Activated CD8-positive, alpha-beta memory T cell treated with anti-CD3 and anti-CD28 coated beads for 36 hours (primary cell): Measurements from ENCODE around the gene ADK. TPM values are rescaled to one million over a fixed set of nuclear protein-coding genes. Genes with fewer than 3 reads are reported as not detected.
"Not testable (repeated sequence)": the region's sequence is repeated elsewhere in the genome, so short reads cannot be mapped to it uniquely, and the experiment has no call there.

Experiments
- CTCF ChIA-PET: fragments of 350-600 bp; sonication (Branson Sonifier 250); formaldehyde crosslinking; loops from one replicate; lab custom pipeline; 2021; ENCODE audit warnings: antibody characterized with exemption; lab: Charles Lee
- POLR2A ChIA-PET: fragments of 350-600 bp; sonication (Branson Sonifier 250); formaldehyde crosslinking; loops from one replicate; lab custom pipeline; 2021; ENCODE audit warnings: antibody characterized with exemption; lab: Charles Lee
- total RNA-seq, 2 experiments: library from RNA; stranded (reverse); gene quantifications; one replicate each; pipeline ENCODE4 v1.2.3, GENCODE V29; 2021

ADK gene
- total RNA-seq, 2 experiments from 2014 or later, result 62.6 to 64.5 TPM

DNA sequence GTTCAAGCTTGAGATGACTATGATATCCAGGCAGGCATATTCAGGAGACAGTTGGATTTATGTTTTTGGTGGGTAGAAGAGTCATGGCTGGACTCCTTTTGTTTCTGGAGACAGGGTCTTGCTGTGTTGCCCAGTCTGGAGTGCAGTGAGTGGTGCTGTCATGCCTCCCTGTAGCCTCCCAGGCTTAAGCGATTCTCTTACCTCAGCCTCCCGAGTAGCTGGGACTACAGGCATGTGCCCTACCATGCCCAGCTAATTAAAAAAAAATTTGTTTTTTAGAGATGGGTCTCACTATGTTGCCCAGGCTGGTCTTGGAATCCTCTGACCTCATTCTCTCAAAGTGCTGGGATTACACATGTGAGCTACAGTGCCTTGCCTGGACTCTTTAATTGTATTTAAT lies 62.0 kb downstream of the ADK start:
- ChIA-PET CTCF (interaction anchor here (1.2 to 1.6 kb wide), 4 partner anchors 10 to 35 kb away, joined by 4 to 6 read pairs (median 6); no protein-coding TSS in a partner anchor), POLR2A (interaction anchor here (0.5 to 0.6 kb wide), 2 partner anchors 444 to 1118 kb away, joined by 4 read pairs; no protein-coding TSS in a partner anchor)

GRCh38 chr10:74213571-74214162 lies 62.6 kb downstream of the ADK start:
- CTCF ChIA-PET, result interaction anchor here (1.0 to 1.6 kb wide), 5 partner anchors 10 to 36 kb away, joined by 3 to 6 read pairs (median 5); no protein-coding TSS in a partner anchor
- POLR2A ChIA-PET, result interaction anchor here (0.5 kb wide), 1 partner anchor 443 kb away, joined by 4 read pairs; no protein-coding TSS in a partner anchor

- CTCF ChIA-PET, POLR2A ChIA-PET: not testable (repeated sequence)
Measured at GRCh38 chr10:74217110-74217509, 66.1 kb downstream of the ADK start.

DNA sequence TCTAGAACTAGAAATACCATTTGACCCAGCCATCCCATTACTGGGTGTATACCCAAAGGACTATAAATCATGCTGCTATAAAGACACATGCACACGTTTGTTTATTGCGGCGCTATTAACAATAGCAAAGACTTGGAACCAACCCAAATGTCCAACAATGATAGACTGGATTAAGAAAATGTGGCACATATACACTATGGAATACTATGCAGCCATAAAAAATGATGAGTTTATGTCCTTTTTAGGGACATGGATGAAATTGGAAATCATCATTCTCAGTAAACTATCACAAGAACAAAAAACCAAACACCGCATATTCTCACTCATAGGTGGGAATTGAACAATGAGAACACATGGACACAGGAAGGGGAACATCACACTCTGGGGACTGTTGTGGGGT lies 71.4 kb downstream of the ADK start:
- CTCF ChIA-PET, result not testable (repeated sequence)

GRCh38 chr10:74223755-74224529 lies 72.9 kb downstream of the ADK start:
- ChIA-PET POLR2A (no interaction called here), CTCF (interaction anchor here (0.7 kb wide), 1 partner anchor 371 kb away, joined by 3 read pairs; no protein-coding TSS in a partner anchor)

More for the DNA sequence above, 71.4 kb downstream of the ADK start:
- POLR2A ChIA-PET, result not testable (repeated sequence)

- ChIA-PET CTCF (interaction anchor here (2.1 kb wide), 1 partner anchor 14 kb away, joined by 5 read pairs; no protein-coding TSS in a partner anchor), POLR2A (no interaction called here)
Measured at GRCh38 chr10:74227697-74228424, 76.8 kb downstream of the ADK start.

- ChIA-PET POLR2A (no interaction called here), CTCF (no interaction called here)
Measured at GRCh38 chr10:74231375-74231774, 80.4 kb downstream of the ADK start.

DNA sequence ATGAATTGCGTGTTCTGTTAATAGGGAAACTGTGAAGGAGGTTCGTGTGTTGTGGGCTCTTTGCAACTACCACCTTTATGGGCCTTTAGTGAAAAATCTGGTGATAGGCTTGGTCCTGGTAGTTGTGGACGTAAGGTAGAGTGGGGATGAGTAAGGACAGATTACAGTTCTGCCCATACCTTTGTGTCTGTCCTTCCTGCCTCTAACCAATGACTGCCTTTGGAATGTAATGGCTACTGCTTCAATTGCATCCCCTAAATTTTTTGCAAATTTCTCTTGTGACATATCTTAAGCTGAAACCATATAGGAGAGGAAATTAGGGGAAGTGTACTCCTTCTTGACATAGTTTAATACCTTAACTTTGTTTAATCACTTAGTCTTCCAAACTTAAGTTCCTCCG lies 82.3 kb downstream of the ADK start:
- POLR2A ChIA-PET, result no interaction called here
- CTCF ChIA-PET, result no interaction called here

DNA sequence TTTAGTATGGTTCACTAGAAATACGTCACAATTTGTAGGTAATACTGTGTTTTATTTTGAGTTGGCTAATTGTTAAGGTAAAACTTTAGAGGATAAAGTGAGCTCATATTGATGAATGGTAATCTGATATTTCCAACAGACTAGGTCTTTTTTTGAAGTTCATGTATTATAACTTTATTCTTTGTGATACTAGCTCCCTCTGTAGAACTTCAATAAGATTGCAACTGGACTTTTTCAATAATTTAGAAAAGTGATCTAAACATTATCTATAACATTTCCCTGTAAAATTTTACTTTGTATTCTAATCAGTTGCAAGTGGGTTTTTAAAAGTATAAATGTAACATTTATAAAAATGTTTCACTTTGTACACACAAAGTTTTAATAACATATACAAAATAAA lies 83.5 kb downstream of the ADK start:
- CTCF ChIA-PET, result interaction anchor here (1.3 kb wide), 1 partner anchor 58 kb away, joined by 3 read pairs; no protein-coding TSS in a partner anchor
- POLR2A ChIA-PET, result no interaction called here

DNA sequence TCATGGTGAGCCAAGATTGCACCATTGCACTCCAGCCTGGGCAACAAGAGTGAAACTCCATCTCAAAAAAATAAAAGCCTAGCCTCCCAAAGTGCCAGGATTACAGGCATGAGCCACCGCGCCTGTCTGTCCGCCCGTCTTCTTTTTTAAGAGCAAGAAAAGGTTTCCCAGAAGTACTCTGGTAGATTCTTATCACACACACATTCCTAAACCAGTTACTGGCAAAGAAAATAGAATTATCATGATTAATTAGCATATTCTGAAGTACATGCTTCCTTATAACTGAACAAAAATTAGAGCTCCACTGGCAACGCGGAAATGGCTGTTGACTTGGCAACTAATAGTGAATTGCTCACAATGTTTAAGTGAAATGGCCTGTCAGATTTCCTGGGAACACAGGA lies 87.0 kb downstream of the ADK start:
- POLR2A ChIA-PET, result no interaction called here
- CTCF ChIA-PET, result no interaction called here

DNA sequence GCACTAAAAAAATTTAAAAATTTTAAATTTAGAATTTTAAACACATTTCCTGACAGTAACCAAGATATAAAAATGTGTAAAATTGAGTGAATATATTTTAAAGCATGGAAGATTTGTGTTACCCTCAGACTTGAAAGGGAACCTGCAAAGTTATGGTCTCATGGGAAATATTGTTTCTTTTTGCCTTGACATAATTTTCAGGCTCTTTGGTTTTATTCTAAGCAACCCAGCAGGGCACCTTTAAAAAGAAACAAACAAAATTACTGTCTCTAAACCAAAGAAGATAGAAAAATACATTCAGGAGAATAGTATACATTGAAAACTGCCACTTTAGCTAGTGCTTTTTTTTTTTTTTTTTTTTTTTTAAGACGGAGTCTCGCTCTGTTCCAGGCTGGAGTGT lies 87.5 kb downstream of the ADK start:
- ChIA-PET CTCF (no interaction called here), POLR2A (no interaction called here)

- CTCF ChIA-PET, result interaction anchor here (2.0 kb wide), 1 partner anchor 856 kb away, joined by 5 read pairs; a partner anchor contains a TSS
- POLR2A ChIA-PET, result no interaction called here
Measured at GRCh38 chr10:74243067-74243466, 92.0 kb downstream of the ADK start.

DNA sequence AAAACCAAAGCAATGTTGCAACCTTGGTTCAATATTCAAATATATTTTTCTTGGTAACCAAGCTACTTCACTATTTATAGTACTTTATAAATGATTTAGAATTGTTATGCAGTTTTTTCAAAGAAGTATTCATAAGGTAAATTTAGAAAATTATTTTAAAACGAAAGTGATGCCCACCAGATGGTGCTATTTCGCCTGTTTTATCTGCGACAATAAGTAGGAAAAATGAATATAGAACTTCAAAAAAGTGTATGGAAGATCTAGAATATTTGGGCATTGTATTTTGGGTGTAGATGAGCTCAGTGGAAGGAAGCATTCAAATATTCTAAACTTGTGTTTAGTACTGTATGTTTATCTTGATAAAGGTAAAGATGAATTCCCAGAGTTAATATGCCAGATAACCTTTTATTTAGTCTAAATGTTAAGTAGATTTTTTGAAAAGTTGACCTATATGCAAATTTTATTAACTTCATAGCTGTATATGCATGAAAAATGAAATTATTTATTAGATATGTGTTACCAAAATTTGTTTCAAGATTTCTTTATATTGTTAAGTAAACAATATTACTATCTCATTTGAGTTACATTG lies 93.2 kb downstream of the ADK start:
- CTCF ChIA-PET, result interaction anchor here (0.8 to 2.0 kb wide), 4 partner anchors 357 to 855 kb away, joined by 3 to 5 read pairs (median 4); a partner anchor contains a TSS

GRCh38 chr10:74244807-74245206 lies 93.8 kb downstream of the ADK start:
- CTCF ChIA-PET, result interaction anchor here (1.3 to 2.0 kb wide), 2 partner anchors 853 to 855 kb away, joined by 3 to 5 read pairs; a partner anchor contains a TSS
- POLR2A ChIA-PET, result no interaction called here

More for the DNA sequence above, 93.2 kb downstream of the ADK start:
- POLR2A ChIA-PET, result no interaction called here

DNA sequence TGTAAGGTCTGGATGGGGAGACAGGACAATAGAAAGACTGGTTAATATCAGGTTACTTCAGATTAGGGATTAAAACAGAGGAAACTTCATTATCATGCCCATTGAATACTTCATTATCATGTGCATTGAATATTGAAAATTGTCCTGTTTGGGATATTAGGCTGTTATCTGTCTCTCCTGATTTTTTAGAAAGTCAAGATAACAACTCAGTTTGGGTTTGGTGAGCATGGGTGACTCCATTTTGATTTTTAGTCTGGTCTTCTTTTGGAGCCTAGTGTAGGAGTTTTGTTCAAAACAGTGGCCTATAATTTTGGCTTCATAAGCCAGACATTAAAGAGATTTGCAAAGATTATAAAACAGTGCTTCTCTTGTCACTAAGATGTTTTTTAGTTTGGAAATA lies 95.5 kb downstream of the ADK start:
- ChIA-PET CTCF (interaction anchor here (0.6 kb wide), 1 partner anchor 186 kb away, joined by 3 read pairs; no protein-coding TSS in a partner anchor), POLR2A (interaction anchor here (0.7 kb wide), 1 partner anchor 60 kb away, joined by 5 read pairs; no protein-coding TSS in a partner anchor)

DNA sequence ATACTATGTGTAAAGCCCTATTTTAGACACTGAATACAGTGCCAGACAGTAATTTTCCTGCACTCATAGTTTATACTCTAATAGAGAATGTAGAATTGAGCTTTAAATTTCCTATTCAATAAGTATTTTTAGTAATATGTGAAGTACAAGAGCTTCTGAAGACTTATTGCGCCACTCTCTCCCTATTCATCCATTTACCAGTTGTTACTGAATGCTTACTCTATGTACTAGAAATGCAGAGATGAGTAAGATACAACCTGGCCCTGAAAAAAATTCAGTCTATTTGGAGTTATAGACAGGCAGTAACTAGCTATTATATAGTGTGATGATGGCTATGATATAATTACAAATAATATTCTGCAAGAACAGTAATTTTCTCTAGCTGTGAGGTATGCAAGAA lies 98.8 kb downstream of the ADK start:
- CTCF ChIA-PET, result no interaction called here
- POLR2A ChIA-PET, result no interaction called here

GRCh38 chr10:74255214-74255613 lies 104.2 kb downstream of the ADK start:
- POLR2A ChIA-PET, result no interaction called here
- CTCF ChIA-PET, result no interaction called here

DNA sequence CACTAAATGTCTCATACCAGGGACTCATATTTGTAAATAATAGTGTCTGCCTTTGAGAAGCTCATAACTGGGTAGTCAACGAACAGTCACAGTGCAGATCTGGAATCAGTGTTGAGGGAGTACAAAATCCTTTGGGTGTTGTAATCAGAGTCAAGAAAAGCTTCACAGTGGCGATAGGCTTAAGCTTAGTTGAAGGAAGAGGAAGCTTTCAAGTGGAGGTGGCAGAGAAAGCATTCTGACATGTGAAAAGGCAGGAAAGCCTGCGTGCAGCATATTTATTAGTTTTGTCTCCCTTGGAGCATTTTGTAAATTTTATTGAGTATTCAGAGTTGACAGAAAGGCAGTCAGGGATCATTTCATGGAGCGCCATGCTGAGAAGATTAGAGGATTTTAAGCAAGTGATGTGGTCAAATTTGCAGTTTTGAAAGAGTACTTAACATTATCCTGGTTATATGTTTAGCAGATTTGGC lies 104.9 kb downstream of the ADK start:
- ChIA-PET POLR2A (no interaction called here), CTCF (no interaction called here)

DNA sequence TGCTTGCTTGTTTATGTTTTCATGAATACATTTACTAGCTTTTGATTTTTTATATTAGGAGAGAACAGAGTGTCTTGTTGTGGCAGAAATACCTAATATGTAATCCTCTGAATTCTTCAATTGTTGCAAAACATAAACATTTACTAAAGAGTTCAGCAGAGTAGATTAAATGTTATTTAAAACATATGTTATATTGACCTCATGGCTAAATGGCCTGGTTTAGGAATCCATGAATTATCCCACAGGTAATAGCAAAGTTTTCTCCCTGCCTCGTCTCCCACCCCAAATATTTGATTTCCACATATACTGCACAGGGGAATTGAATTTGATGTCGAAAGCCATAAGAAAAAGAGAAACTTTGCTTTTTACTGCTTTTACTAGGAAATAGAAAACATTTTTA lies 111.8 kb downstream of the ADK start:
- POLR2A ChIA-PET, result no interaction called here
- CTCF ChIA-PET, result no interaction called here
